ENCODE measurements around the gene ZC3H18. TPM values are rescaled to one million over a fixed set of nuclear protein-coding genes. Genes with fewer than 3 reads are reported as not detected.

The ZC3H18 gene
- total RNA-seq, 1 experiment from 2014 or later = 76.4 TPM

GRCh38 chr16:88661468-88661867, 91.3 kb downstream of the ZC3H18 start:
- Histone ChIP-seq H3K4me1 (replicated peaks; ENCODE audit: insufficient read depth) (peaks cover 9% of the 10 kb centered on the region), H3K9me2 (ENCODE audit: insufficient read depth) (no peaks in the 10 kb centered on the region), H3K4me2 (no peak overlapping the region), H3K27ac (no peak overlapping the region), H3F3A (ENCODE audit: insufficient read depth, low read depth) (peaks cover 16% of the 10 kb centered on the region; the same call in 1 of the 2 replicates), H4K20me1 (ENCODE audit: insufficient read depth) (no peaks in the 10 kb centered on the region; the same call in 1 of the 2 replicates), H3K36me3 (ENCODE audit: low read depth) (no peaks in the 10 kb centered on the region), H2AFZ (no peak overlapping the region), H3K4me3 (no peak overlapping the region), H3K79me2 (ENCODE audit: low read depth) (peaks cover 29% of the 10 kb centered on the region), H3K9me3 (ENCODE audit: insufficient read depth, low read depth) (no peaks in the 10 kb centered on the region), H3K27me3 (ENCODE audit: insufficient read depth, low read depth) (no peaks in the 10 kb centered on the region)
- CTCF ChIA-PET = no interaction called here
- BruUV-seq (replicated peaks) = no TSS peak
- TF ChIP-seq CTCF (conservative IDR thresholded peaks at IDR 0.05) (no peak), EZH2 (IDR thresholded peaks at IDR 0.05; ENCODE audit: low read depth) (no peak)
- intact Hi-C loops (cut with micrococcal nuclease; ENCODE audit: unreplicated experiment) = loop anchor here (5.0 kb wide), 1 partner anchor 96 kb away; no protein-coding TSS in a partner anchor
- POLR2A ChIA-PET (ENCODE audit: unreplicated experiment) = no interaction called here
- DNase-seq = no peak

GRCh38 chr16:88662222-88662842, 92.1 kb downstream of the ZC3H18 start:
- H3K9me3 ChIP-seq (ENCODE audit: insufficient read depth, low read depth) = no peaks in the 10 kb centered on the region
- TF ChIP-seq CTCF (conservative IDR thresholded peaks at IDR 0.05) (no peak), EZH2 (IDR thresholded peaks at IDR 0.05; ENCODE audit: low read depth) (no peak)
- peaks cover 19% of the 10 kb centered on the region; the same call in 1 of the 2 replicates for H3F3A ChIP-seq (ENCODE audit: insufficient read depth, low read depth)
- POLR2A ChIA-PET (ENCODE audit: unreplicated experiment) = interaction anchor here (0.5 to 0.7 kb wide), 4 partner anchors 8 to 132 kb away, joined by 3 to 4 read pairs (median 4); partner anchors contain the start of gene PIEZO1
- BruUV-seq (replicated peaks) = TSS peak; percentile 56
- H3K4me1 ChIP-seq (replicated peaks; ENCODE audit: insufficient read depth) = peaks cover 9% of the 10 kb centered on the region
- H3K36me3 ChIP-seq (ENCODE audit: low read depth) = no peaks in the 10 kb centered on the region
- intact Hi-C loops (cut with micrococcal nuclease; ENCODE audit: unreplicated experiment) = loop anchor here (5.0 kb wide), 1 partner anchor 95 kb away; no protein-coding TSS in a partner anchor
- peak overlapping the region; percentile 94 for H2AFZ ChIP-seq
- CTCF ChIA-PET = no interaction called here
- peak overlapping the region; percentile 98 for H3K4me2 ChIP-seq
- H3K4me3 ChIP-seq = peak overlapping the region; percentile 90
- H3K9me2 ChIP-seq (ENCODE audit: insufficient read depth) = no peaks in the 10 kb centered on the region
- H3K79me2 ChIP-seq (ENCODE audit: low read depth) = peaks cover 29% of the 10 kb centered on the region
- H4K20me1 ChIP-seq (ENCODE audit: insufficient read depth) = no peaks in the 10 kb centered on the region; the same call in 1 of the 2 replicates
- no peaks in the 10 kb centered on the region for H3K27me3 ChIP-seq (ENCODE audit: insufficient read depth, low read depth)
- no peak for DNase-seq
- peak overlapping the region; percentile 13; the same call in 1 of the 2 replicates for H3K27ac ChIP-seq

- peak within 1 kb of the TSS; percentile 98 for H3K4me2 ChIP-seq
- DNase-seq = peak; percentile 92 to 99
- H4K20me1 ChIP-seq (ENCODE audit: insufficient read depth) = no peaks in the 10 kb centered on the region; the same call in 1 of the 2 replicates
- H3F3A ChIP-seq (ENCODE audit: insufficient read depth, low read depth) = peaks cover 19% of the 10 kb centered on the region; the same call in 1 of the 2 replicates
- intact Hi-C loops (cut with micrococcal nuclease; ENCODE audit: unreplicated experiment) = loop anchor here (5.0 kb wide), 1 partner anchor 94 kb away; no protein-coding TSS in a partner anchor
- H3K27ac ChIP-seq = peak within 1 kb of the TSS; percentile 13; the same call in 1 of the 2 replicates
- no peaks in the 10 kb centered on the region for H3K9me2 ChIP-seq (ENCODE audit: insufficient read depth)
- no peaks in the 10 kb centered on the region for H3K36me3 ChIP-seq (ENCODE audit: low read depth)
- TF ChIP-seq EZH2 (IDR thresholded peaks at IDR 0.05; ENCODE audit: low read depth) (no peak), CTCF (conservative IDR thresholded peaks at IDR 0.05) (no peak)
- ChIA-PET POLR2A (ENCODE audit: unreplicated experiment) (interaction anchor here (0.5 to 0.7 kb wide), 5 partner anchors 9 to 988 kb away, joined by 3 to 6 read pairs (median 4); partner anchors contain the start of gene PIEZO1), CTCF (no interaction called here)
- H3K9me3 ChIP-seq (ENCODE audit: insufficient read depth, low read depth) = no peaks in the 10 kb centered on the region
- peak within 1 kb of the TSS; percentile 97 for H2AFZ ChIP-seq
- H3K4me1 ChIP-seq (replicated peaks; ENCODE audit: insufficient read depth) = peaks cover 9% of the 10 kb centered on the region
- H3K27me3 ChIP-seq (ENCODE audit: insufficient read depth, low read depth) = no peaks in the 10 kb centered on the region
- BruUV-seq (replicated peaks) = no TSS peak
- H3K4me3 ChIP-seq = peak within 1 kb of the TSS; percentile 90
- peaks cover 29% of the 10 kb centered on the region for H3K79me2 ChIP-seq (ENCODE audit: low read depth)
Measured at GRCh38 chr16:88662843-88663606, 92.8 kb downstream of the ZC3H18 start, which contains the start of gene MVD. Gene MVD (minus strand): TSS chr16:88663091. CDS start chr16:88663080, 11 bp downstream.
